ENCODE results near the gene SEC31A.
"Not testable (repeated sequence)": the region's sequence is repeated elsewhere in the genome, so short reads cannot be mapped to it uniquely, and the experiment has no call there.

The SEC31A gene

GRCh38 chr4:82891707-82892466 lies 934 bp upstream of the SEC31A start:
- H3K27ac ChIP-seq: peak overlapping the region; percentile 98
- no peak for TF ChIP-seq CTCF (conservative IDR thresholded peaks at IDR 0.05)

DNA sequence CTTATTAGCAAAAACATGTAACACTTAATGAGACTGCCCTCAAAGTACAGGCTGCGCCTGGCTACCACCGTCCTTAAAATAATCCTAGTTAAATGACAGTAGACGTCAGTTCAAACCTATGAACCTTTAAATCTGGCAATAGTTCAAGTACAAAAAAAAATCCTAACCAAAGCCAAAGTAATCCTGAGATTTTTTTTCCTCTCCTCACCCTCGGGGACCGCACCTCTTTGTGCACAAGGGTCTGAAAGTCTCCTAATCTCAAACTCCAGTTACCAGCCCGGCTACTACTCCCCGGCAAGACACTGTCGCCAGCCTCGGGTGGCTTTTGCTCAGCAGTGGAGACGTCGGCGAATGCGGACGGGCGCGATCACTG lies 439 bp downstream of the SEC31A start:
- H3K27ac ChIP-seq: peak overlapping the region; percentile 98
- TF ChIP-seq CTCF (conservative IDR thresholded peaks at IDR 0.05): no peak

- H3K27ac ChIP-seq: peak overlapping the region; percentile 98
- no peak for TF ChIP-seq CTCF (conservative IDR thresholded peaks at IDR 0.05)
Observed at GRCh38 chr4:82889287-82889686, 1.7 kb downstream of the SEC31A start.

DNA sequence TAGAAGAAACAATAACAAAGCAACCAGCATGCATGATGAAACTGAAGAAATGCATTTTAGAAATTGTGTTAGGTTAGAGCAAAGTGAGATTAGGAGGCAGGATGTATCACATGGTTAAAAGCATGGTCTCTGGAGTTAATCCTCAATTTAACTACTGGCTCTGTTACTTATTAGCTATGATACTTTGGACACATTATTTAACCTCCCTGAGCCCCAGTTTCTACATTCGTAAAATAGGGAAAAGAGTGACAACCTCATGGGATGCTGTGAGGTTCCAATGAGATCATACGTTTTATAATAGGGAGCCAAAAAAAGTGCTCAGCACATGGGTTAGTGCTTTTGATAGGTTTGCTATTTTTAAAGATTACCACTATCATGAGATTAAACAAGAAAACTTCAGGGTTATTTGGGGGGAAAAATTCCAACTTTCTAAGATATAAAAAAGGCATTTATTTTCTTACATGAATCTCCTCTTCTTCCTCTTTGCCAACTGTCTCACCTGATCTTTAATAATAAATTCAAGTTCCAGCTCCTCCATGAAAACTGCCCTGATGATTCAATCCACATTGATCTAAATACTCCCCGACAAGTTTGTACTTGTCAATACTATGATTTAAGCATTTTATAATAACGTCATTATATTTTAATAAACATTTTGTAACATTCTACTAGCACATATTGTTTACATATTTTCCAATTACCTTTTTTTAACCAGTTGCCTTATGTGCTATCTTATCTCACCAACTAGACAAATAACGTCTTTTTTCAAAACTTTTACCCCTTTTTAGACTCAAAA lies 4.6 kb downstream of the SEC31A start:
- H3K27ac ChIP-seq: no peak overlapping the region
- no peak for TF ChIP-seq CTCF (conservative IDR thresholded peaks at IDR 0.05)

DNA sequence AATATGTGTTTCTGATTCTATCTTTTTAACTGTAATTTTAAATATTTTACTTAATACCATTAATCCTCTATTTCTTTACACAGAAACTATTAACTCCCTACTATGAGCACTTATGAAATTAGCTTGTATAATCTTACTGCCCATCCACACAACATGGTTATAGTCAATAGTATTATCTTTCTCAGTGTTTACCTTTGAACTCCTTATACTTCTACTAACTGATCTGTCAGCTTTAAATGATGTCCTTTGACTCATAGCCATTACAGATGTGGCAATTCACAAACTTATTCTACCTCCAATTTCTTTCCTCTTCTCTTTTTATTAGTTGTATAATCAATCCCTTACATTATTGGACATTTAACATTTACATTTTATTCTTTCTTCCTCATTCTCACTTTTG lies 5.5 kb downstream of the SEC31A start:
- TF ChIP-seq CTCF (conservative IDR thresholded peaks at IDR 0.05): no peak

DNA sequence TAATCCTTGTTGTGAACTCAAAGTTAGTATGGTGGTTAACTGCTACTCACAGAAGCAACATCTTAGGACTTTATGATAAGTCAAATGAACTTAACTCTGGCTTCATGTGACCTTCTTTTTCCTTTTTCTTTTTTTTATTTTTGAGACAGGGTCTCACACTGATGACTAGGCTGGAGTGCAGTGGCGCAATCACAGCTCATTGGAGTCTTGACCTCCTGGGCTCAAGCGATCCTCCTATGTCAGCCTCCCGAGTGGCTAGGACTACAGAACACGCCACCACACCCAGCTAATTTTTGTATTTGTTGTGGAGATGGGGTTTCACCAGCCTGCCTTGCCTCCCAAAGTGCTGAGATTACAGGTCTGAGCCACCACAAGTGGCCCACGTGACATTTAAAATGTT lies 22.4 kb downstream of the SEC31A start:
- no peak overlapping the region for H3K27ac ChIP-seq
- no peak for TF ChIP-seq CTCF (conservative IDR thresholded peaks at IDR 0.05)

More for the DNA sequence above, 5.5 kb downstream of the SEC31A start:
- no peak overlapping the region for H3K27ac ChIP-seq

GRCh38 chr4:82866706-82867385 lies 24.1 kb downstream of the SEC31A start:
- H3K27ac ChIP-seq: no peak overlapping the region
- TF ChIP-seq CTCF (conservative IDR thresholded peaks at IDR 0.05): no peak

DNA sequence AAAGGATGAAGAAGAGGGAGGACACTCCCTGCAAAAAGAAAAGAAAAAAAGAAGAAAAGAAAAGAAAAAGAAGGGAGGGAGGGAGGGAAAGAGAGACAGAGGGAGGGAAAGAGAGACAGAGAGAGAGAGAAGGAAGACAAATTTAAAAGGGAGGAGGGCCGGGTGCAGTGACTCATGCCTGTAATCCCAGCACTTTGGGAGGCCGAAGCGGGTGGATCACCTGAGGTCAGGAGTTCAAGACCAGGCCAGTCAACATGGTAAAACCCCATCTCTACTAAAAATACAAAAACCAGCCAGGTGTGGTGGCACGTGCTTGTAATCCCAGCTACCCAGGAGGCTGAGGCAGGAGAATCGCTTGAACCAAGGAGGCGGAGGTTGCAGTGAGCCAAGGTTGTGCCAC lies 24.9 kb downstream of the SEC31A start:
- not testable (repeated sequence) for H3K27ac ChIP-seq
